DOHH2 (cell line): ENCODE measurements around the gene B4GALT7.

Experiments
- EZH2phosphoT487 ChIP-seq: fragments of 200-600 bp; sonication (generic); IDR thresholded peaks from 2 replicates; pipeline ENCODE4 v1.6.1; 2017; ENCODE audit warnings: borderline replicate concordance, mild to moderate bottlenecking, antibody characterized with exemption, low read length, moderate library complexity, mixed read lengths
- TF ChIP-seq, protein P1 (sequence below): fragments of 200-600 bp; sonication (generic); IDR thresholded peaks from one replicate; pipeline ENCODE4 v1.5.1; 2014; ENCODE audit warnings: antibody characterized with exemption, mild to moderate bottlenecking, low read depth, low read length; ENCODE audit not compliant: poor library complexity, severe bottlenecking

DNA sequence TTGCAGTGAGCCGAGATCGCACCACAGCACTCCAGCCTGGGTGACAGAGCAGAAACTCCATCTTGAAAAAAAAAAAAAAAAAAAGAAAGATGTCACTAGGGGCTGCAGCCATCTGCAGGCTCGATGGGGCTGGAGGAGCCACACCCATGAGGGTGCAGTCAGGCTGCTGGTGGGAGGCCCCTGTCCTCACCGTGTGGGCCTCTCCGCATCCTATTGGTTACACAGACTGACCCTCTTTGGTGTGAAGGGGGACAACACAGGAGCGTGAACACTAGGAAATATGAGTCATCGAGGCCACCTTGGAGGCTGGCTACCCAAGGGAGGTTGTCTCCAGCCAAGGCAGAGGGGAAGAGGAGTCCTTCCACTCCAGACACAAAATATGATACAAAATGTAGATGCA is 31.6 kb upstream of the B4GALT7 start:
- TF ChIP-seq, protein P1, sequence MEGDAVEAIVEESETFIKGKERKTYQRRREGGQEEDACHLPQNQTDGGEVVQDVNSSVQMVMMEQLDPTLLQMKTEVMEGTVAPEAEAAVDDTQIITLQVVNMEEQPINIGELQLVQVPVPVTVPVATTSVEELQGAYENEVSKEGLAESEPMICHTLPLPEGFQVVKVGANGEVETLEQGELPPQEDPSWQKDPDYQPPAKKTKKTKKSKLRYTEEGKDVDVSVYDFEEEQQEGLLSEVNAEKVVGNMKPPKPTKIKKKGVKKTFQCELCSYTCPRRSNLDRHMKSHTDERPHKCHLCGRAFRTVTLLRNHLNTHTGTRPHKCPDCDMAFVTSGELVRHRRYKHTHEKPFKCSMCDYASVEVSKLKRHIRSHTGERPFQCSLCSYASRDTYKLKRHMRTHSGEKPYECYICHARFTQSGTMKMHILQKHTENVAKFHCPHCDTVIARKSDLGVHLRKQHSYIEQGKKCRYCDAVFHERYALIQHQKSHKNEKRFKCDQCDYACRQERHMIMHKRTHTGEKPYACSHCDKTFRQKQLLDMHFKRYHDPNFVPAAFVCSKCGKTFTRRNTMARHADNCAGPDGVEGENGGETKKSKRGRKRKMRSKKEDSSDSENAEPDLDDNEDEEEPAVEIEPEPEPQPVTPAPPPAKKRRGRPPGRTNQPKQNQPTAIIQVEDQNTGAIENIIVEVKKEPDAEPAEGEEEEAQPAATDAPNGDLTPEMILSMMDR, result no peak
- TF ChIP-seq EZH2phosphoT487, result no peak
